Heart right ventricle (tissue), 16 donors: ENCODE data around the gene CACNB1. TPM values are rescaled to one million over a fixed set of nuclear protein-coding genes. Genes with fewer than 3 reads are reported as not detected.

ENCODE experiments used
- ATAC-seq, 8 donors: fragments of 200-7000 bp; cut with Tn5 transposase; one replicate each; pipeline ENCODE4 v1.9.1; 2020; ENCODE audit warnings: mild to moderate bottlenecking in 8 of 8, moderate library complexity in 8 of 8, moderate number of reproducible peaks in 1 of 8
- DNase-seq, 2 donors: peaks; one replicate each; pipeline ENCODE4 v3.0.0-alpha.2; 2020
- H3K27ac ChIP-seq, 10 donors: fragments of 200-600 bp; sonication (generic) in 2 of 10; one replicate each; pipeline versions ENCODE4 v1.5.0 to v1.8.0; 2020 to 2022; ENCODE audit warnings: mild to moderate bottlenecking in 3 of 10
- H3K27me3 ChIP-seq, 7 donors: fragments of 200-600 bp; one replicate each; pipeline ENCODE4 v1.8.0; 2021 to 2022; ENCODE audit warnings: mild to moderate bottlenecking in 2 of 7
- H3K36me3 ChIP-seq, 9 donors: fragments of 200-600 bp; sonication (generic) in 1 of 9; one replicate each; pipeline versions ENCODE4 v1.5.0 to v1.8.0; 2020 to 2022; ENCODE audit warnings: mild to moderate bottlenecking in 2 of 9
- H3K4me1 ChIP-seq, 9 donors: fragments of 200-600 bp; sonication (generic) in 1 of 9; one replicate each; pipeline versions ENCODE4 v1.5.0 to v1.8.0; 2020 to 2022; ENCODE audit warnings: mild to moderate bottlenecking in 4 of 9
- H3K4me3 ChIP-seq, 10 donors: fragments of 200-600 bp; sonication (generic) in 2 of 10; one replicate each; pipeline versions ENCODE4 v1.5.0 to v1.8.0; 2020 to 2022; ENCODE audit warnings: mild to moderate bottlenecking in 7 of 10, moderate library complexity in 2 of 10
- H3K9me3 ChIP-seq, 11 donors: fragments of 200-600 bp in 10 of 11; sonication (generic) in 2 of 11; one replicate each; pipeline versions ENCODE4 v1.5.0 to v1.8.0; 2013 to 2022; ENCODE audit warnings: mild to moderate bottlenecking in 2 of 11, control low read depth in 1 of 11, moderate library complexity in 1 of 11
- CTCF ChIP-seq, 9 donors: fragments of 200-600 bp; sonication (generic) in 2 of 9; IDR thresholded peaks; one replicate each; pipeline versions ENCODE4 v1.5.0 to v1.8.0; 2021 to 2022; ENCODE audit warnings: antibody characterized with exemption in 9 of 9, mild to moderate bottlenecking in 5 of 9, moderate library complexity in 1 of 9
- WGBS, 2 donors: extraction: QIAGEN DNeasy Blood & Tissue Kit; methylation state at CpG; one replicate each; pipeline ENCODE4 v1.1.7; 2013; ENCODE audit warnings: inconsistent platforms in 1 of 2; 5-methylcytosine and 5-hydroxymethylcytosine counted together
- intact Hi-C, 10 donors: fragments of 100-400 bp; cut with DNase I; formaldehyde crosslinking; loops; one replicate each; pipeline versions ENCODE4 v1.11.1 to v1.14.2; 2022
- polyA plus RNA-seq, 2 donors: library from polyadenylated mRNA; stranded (reverse); fragments of 200-250 nt; gene quantifications; one replicate each; pipeline ENCODE4 v1.2.3, GENCODE V29; 2013
- total RNA-seq, 10 donors: library from RNA; stranded (reverse); fragmentation: NEBNext Ultra II Directional in 3 of 10; extraction: Animal tissue kit (Norgen Biotek cat#: 25700) in 3 of 10; gene quantifications; one replicate each; pipeline versions ENCODE4 v1.2.1 to v1.2.4, GENCODE V29; 2021 to 2023
- donor health status: Arrhythmogenic right ventricular cardiomyopathy.
- donor health status: ischemic (EF 13 %, LVEDD 7.1; RV severe dilation, severe dysfunction).
- donor health status: healthy with polysubstance abuse.
- donor health status: DM: no; HTN: yes; CAD: no.
- donor health status: DM: no; HTN: no; CAD: no.
- donor health status: ischemic (EF 25% LVEDD 6.9; RV normal size, moderate dysfunction).
- donor health status: ischemic (EF 25% LVEDD 5.7; RV mildly dilated, moderate dysfunction).
- donor health status: healthy.
- donor health status: DM: yes; HTN: yes; CAD: no.
- donor health status: Ischemic cardiomyopathy.
- donor health status: ischemic (EF 35%, LVEDD 5.7; RV mildly dilated, moderate dysfunction).
- donor health status: nonischemic (EF 11% LVEDD 7.7; RV severe dilation, severe dysfunction).
- donor health status: DM: yes; HTN: yes; CAD: no.
- donor health status: PGD.
- donor health status: ischemic (EF 29% LVEDD 5.4; RV normal size, mild dysfunction).
- donor health status: nonischemic (EF 23%, LVEDD 6.1; RV moderate dilation, normal function).

The CACNB1 gene
- total and polyA plus RNA-seq, 12 donors = 3.3 to 11.5 (median 5.3) TPM

- H3K4me3 ChIP-seq = no peak overlapping the region
- H3K27ac ChIP-seq = peak overlapping the region; percentile 44 to 90 (median 82)
- H3K4me1 ChIP-seq = peaks cover 0 to 57% (median 21%) of the 10 kb centered on the region in 9 donors
- peak; percentile 70 to 74 for DNase-seq
- H3K27me3 ChIP-seq = no peaks in the 10 kb centered on the region
- intact Hi-C loops = loop anchor here in 2 of 10 donors (5.0 to 10.0 kb wide), 2 partner anchors 41 to 49 kb away; no protein-coding TSS in a partner anchor
- no peaks in the 10 kb centered on the region for H3K9me3 ChIP-seq
- peak; percentile 65 to 79 (median 70) for ATAC-seq
- 68 to 81% methylated on average over 7 of the region's 7 CpGs for WGBS, 2 donors
- no peak for TF ChIP-seq CTCF (IDR thresholded peaks at IDR 0.05)
- no peaks in the 10 kb centered on the region for H3K36me3 ChIP-seq
Observed at GRCh38 chr17:39143552-39144093, 53.8 kb downstream of the CACNB1 start.

DNA sequence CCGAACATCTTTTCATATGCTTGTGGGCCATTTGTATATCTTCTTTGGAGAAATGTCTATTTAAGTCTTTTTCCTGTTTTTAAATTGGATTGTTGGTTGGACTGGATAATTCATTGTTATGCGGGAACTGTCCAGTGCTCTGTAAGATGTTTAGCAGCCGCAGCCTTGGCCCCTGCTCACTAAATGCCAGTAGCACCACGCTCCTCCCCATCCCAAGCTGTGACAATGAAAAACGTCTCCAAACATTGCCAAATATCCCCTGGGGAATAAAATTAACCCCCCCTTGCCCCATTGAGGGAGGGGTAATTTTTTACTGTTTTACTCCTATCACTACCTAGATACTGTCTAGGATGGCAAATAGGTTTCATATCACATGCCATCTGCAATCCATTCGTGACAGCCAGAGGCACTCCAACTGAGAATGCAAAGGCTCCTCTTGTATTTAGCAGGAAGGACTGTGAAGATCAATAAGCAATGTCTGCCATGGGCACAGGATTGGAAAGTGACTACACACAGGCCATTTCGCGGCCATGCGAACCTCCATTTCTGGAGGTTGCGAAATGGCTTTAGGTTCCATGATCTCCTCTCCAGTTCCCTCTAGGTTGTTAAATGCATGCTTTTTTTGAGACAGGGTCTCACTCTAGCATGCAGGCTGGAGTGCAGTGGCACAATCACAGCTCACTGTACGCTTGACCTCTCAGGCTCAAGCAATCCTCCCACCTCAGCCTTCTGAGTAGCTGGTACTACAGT, 55.4 kb downstream of the CACNB1 start:
- H3K9me3 ChIP-seq = no peaks in the 10 kb centered on the region
- ATAC-seq (no peak), DNase-seq (no peak)
- H3K4me3 ChIP-seq = no peak overlapping the region
- no peaks in the 10 kb centered on the region for H3K27me3 ChIP-seq
- peaks cover 0 to 5% (median 0%) of the 10 kb centered on the region in 9 donors for H3K36me3 ChIP-seq
- peak overlapping the region in 3 of 10 donors; percentile 84 to 90 (median 86) for H3K27ac ChIP-seq
- intact Hi-C loops = loop anchor here in 2 of 10 donors (5.0 to 10.0 kb wide), 2 partner anchors 40 to 47 kb away; no protein-coding TSS in a partner anchor
- peaks cover 0 to 55% (median 21%) of the 10 kb centered on the region in 9 donors for H3K4me1 ChIP-seq
- no peak for TF ChIP-seq CTCF (IDR thresholded peaks at IDR 0.05)
- 83 to 85% methylated on average over 11 of the region's 11 CpGs for WGBS, 2 donors

GRCh38 chr17:39141294-39141693, 56.2 kb downstream of the CACNB1 start:
- 95 to 96% methylated on average over 5 of the region's 5 CpGs for WGBS, 2 donors
- H3K4me3 ChIP-seq = no peak overlapping the region
- no peak for DNase-seq
- H3K36me3 ChIP-seq = peaks cover 0 to 5% (median 0%) of the 10 kb centered on the region in 9 donors
- H3K4me1 ChIP-seq = peaks cover 0 to 59% (median 21%) of the 10 kb centered on the region in 9 donors
- intact Hi-C loops = loop anchor here in 2 of 10 donors (5.0 to 10.0 kb wide), 2 partner anchors 39 to 46 kb away; no protein-coding TSS in a partner anchor
- no peak overlapping the region for H3K27ac ChIP-seq
- TF ChIP-seq CTCF (IDR thresholded peaks at IDR 0.05) = no peak
- no peaks in the 10 kb centered on the region for H3K27me3 ChIP-seq
- H3K9me3 ChIP-seq = no peaks in the 10 kb centered on the region
- no peak for ATAC-seq

DNA sequence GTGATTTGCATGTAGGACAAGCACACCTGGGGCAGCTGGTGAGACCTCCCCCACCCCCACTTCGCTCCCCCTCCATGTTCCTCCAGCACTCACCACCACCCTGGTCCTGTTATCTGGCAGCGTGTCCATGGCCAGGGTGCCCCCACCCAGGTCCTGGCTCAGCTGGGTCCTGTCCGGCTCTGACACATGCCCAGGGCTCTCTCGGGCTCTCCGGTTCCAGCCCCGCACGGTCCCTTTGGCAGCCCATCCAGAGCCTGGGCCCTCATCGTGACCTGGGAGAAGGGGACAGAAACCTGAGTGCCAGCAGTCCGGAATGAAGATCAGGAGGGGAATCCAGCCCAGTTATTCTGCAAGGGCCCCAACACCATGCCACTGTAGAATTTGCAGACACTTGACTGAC, 57.9 kb downstream of the CACNB1 start:
- H3K4me3 ChIP-seq = no peak overlapping the region
- ATAC-seq (no peak), DNase-seq (no peak)
- no peak for TF ChIP-seq CTCF (IDR thresholded peaks at IDR 0.05)
- H3K9me3 ChIP-seq = no peaks in the 10 kb centered on the region
- peaks cover 0 to 58% (median 14%) of the 10 kb centered on the region in 9 donors for H3K4me1 ChIP-seq
- H3K36me3 ChIP-seq = peaks cover 0 to 5% (median 0%) of the 10 kb centered on the region in 9 donors
- 91 to 94% methylated on average over 9 of the region's 9 CpGs for WGBS, 2 donors
- H3K27ac ChIP-seq = peak overlapping the region in 4 of 10 donors; percentile 10 to 71 (median 59)
- intact Hi-C loops = loop anchor here in 3 of 10 donors (5.0 to 10.0 kb wide), 2 partner anchors 55 to 62 kb away; no protein-coding TSS in a partner anchor
- no peaks in the 10 kb centered on the region for H3K27me3 ChIP-seq
